HepG2 (cell line): Measurements from ENCODE around the gene ARHGAP33. TPM values are rescaled to one million over a fixed set of nuclear protein-coding genes. Genes with fewer than 3 reads are reported as not detected.

Source experiments
- AGO1 ChIP-seq: fragments of 200-400 bp; formaldehyde crosslinking; IDR thresholded peaks from 2 replicates; pipeline ENCODE4 v1.6.1; 2017; ENCODE audit warnings: mild to moderate bottlenecking, low read depth, low read length, moderate library complexity; ENCODE audit not compliant: poor library complexity, severe bottlenecking
- ETV6 ChIP-seq: sonication (generic); formaldehyde crosslinking; conservative IDR thresholded peaks from 2 replicates; pipeline ENCODE4 v1.4.0; 2020; ENCODE audit warnings: missing genetic modification reagents
- HCFC1 ChIP-seq: fragments of 150-350 bp; IDR thresholded peaks from 2 replicates; pipeline ENCODE4 v1.6.1; 2014; ENCODE audit warnings: low read depth, low read length
- IKZF1 ChIP-seq: fragments of 450-650 bp; IDR thresholded peaks from 2 replicates; pipeline ENCODE4 v1.7.1; 2016
- NCOA2 ChIP-seq: sonication (generic); formaldehyde crosslinking; IDR thresholded peaks from 2 replicates; pipeline ENCODE4 v1.8.0; 2022; ENCODE audit warnings: inconsistent platforms
- REL ChIP-seq: sonication (generic); formaldehyde crosslinking; conservative IDR thresholded peaks from 2 replicates; pipeline ENCODE4 v1.8.0; 2022; ENCODE audit warnings: mild to moderate bottlenecking, missing genetic modification reagents, moderate library complexity
- RFXANK ChIP-seq: IDR thresholded peaks from 2 replicates; pipeline ENCODE4 v1.6.1; 2016
- RNF2 ChIP-seq: fragments of 450-650 bp; conservative IDR thresholded peaks from 2 replicates; pipeline ENCODE4 v1.6.1; 2016; ENCODE audit warnings: low read depth
- ZNF598 ChIP-seq: sonication (generic); formaldehyde crosslinking; IDR thresholded peaks from 2 replicates; pipeline ENCODE4 v1.5.1; 2020; ENCODE audit warnings: mild to moderate bottlenecking, missing genetic modification reagents, borderline replicate concordance
- ZNF720 ChIP-seq: sonication (generic); formaldehyde crosslinking; IDR thresholded peaks from 2 replicates; pipeline ENCODE4 v1.4.0; 2020; ENCODE audit warnings: missing genetic modification reagents
- ZNF768 ChIP-seq: sonication (generic); formaldehyde crosslinking; IDR thresholded peaks from 2 replicates; pipeline ENCODE4 v1.4.0; 2020; ENCODE audit warnings: missing genetic modification reagents
- ZNF816 ChIP-seq: sonication (generic); formaldehyde crosslinking; IDR thresholded peaks from 2 replicates; pipeline ENCODE4 v1.8.0; 2022; ENCODE audit warnings: missing genetic modification reagents, mild to moderate bottlenecking, borderline replicate concordance
- ZNF878 ChIP-seq: sonication (generic); formaldehyde crosslinking; IDR thresholded peaks from 2 replicates; pipeline ENCODE4 v1.8.1; 2023; ENCODE audit warnings: mild to moderate bottlenecking, missing genetic modification reagents, moderate library complexity
- polyA plus RNA-seq, 8 experiments: library from polyadenylated mRNA; depleted of rRNA in 3 of 8; stranded (reverse) in 7 of 8; unstranded in 1 of 8; fragments of >200 nt; fragmentation: Illumina TruSeq in 4 of 8; extraction: Trizol in 4 of 8; gene quantifications; 2 replicates each; pipeline versions ENCODE4 v1.2.1 to v1.2.3, GENCODE V29; 2011 to 2016; ENCODE audit warnings: low read depth in 4 of 8, missing spikeins in 1 of 8, mixed read lengths in 1 of 8; ENCODE audit not compliant: insufficient read depth in 1 of 8
- total RNA-seq, 5 experiments: library from RNA; depleted of rRNA; stranded (reverse); fragments of >200 nt; fragmentation: Illumina TruSeq; extraction: Trizol; gene quantifications; 2 replicates each; pipeline ENCODE4 v1.2.3, GENCODE V29; 2016; ENCODE audit warnings: low read depth in 1 of 5
- TF ChIP-seq, protein P1 (sequence below): sonication (generic); formaldehyde crosslinking; IDR thresholded peaks from 2 replicates; pipeline ENCODE4 v1.5.0; 2020; ENCODE audit warnings: mild to moderate bottlenecking, missing genetic modification reagents
- TF ChIP-seq, protein P2 (sequence below): sonication (generic); formaldehyde crosslinking; IDR thresholded peaks from 2 replicates; pipeline ENCODE4 v1.5.0; 2020; ENCODE audit warnings: mild to moderate bottlenecking, missing genetic modification reagents
- TF ChIP-seq, protein P3 (sequence below): sonication (generic); formaldehyde crosslinking; IDR thresholded peaks from 2 replicates; pipeline ENCODE4 v1.5.0; 2020; ENCODE audit warnings: mild to moderate bottlenecking, missing genetic modification reagents, borderline replicate concordance
- TF ChIP-seq, protein P4 (sequence below): sonication (generic); formaldehyde crosslinking; IDR thresholded peaks from 2 replicates; pipeline ENCODE4 v1.4.0; 2020; ENCODE audit warnings: missing genetic modification reagents
- TF ChIP-seq, protein P5 (sequence below): sonication (generic); formaldehyde crosslinking; IDR thresholded peaks from 2 replicates; pipeline ENCODE4 v1.4.0; 2020; ENCODE audit warnings: mild to moderate bottlenecking, missing genetic modification reagents

The ARHGAP33 gene
- total and polyA plus RNA-seq, 2 of the 13 experiments (the other 11 are each of a cell fraction or from before 2014, with no cell fraction given): 1.3 to 2.7 TPM

DNA sequence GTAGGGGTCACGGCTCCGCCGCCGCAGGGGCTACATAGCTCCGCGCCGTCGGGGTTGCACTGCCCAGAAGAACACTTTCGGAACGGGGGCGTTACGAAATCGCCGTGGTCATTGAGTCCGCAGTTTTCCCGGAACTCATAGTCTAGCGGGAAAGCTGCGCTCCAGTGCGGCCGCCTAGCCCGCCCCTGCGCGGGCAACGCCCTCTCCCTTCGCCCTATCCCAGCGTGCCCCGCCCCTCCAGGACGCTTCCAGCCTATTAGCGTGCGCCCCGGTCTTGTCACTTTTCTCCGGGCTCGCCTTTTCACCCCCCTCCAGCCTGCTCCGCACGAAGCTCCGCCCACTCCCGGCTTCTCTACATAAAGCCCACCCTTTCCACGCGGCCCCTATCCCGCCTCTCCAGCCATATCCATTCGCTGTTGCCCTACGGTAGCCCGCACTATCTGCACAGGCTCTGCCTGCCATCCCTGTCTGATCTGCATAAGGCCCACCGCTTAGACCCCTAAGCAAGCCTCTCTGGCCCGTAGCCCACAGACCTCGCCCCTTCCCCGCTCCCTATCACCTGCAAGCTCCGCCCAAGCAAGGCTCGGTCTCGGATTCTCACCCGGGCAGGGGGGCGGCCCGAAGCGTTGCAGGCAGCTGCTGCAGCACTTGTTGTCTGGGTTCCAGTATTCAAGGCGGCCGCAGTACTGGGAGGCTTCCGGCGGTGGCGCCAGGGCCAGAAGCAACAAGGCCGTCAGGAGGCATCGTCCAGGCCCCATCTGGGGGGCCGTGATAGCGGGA is 34.8 kb upstream of the ARHGAP33 start (continued):
- TF ChIP-seq ZNF768 (CRISPR knock-in tag): peak; percentile 26; the same call in 1 of the 2 replicates
- TF ChIP-seq ZNF816 (CRISPR knock-in tag): no peak
- peak; percentile 25 for TF ChIP-seq AGO1
- TF ChIP-seq, protein P1, sequence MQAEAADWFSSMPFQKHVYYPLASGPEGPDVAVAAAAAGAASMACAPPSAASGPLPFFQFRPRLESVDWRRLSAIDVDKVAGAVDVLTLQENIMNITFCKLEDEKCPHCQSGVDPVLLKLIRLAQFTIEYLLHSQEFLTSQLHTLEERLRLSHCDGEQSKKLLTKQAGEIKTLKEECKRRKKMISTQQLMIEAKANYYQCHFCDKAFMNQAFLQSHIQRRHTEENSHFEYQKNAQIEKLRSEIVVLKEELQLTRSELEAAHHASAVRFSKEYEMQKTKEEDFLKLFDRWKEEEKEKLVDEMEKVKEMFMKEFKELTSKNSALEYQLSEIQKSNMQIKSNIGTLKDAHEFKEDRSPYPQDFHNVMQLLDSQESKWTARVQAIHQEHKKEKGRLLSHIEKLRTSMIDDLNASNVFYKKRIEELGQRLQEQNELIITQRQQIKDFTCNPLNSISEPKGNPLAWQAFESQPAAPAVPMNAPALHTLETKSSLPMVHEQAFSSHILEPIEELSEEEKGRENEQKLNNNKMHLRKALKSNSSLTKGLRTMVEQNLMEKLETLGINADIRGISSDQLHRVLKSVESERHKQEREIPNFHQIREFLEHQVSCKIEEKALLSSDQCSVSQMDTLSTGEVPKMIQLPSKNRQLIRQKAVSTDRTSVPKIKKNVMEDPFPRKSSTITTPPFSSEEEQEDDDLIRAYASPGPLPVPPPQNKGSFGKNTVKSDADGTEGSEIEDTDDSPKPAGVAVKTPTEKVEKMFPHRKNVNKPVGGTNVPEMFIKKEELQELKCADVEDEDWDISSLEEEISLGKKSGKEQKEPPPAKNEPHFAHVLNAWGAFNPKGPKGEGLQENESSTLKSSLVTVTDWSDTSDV (CRISPR knock-in tag): 0 out of 2 replicates have a peak, but pooled peaks have one; percentile 16
- TF ChIP-seq IKZF1: no peak
- peak; percentile 56 for TF ChIP-seq NCOA2 (CRISPR knock-in tag)
- TF ChIP-seq ZNF720: no peak
- TF ChIP-seq, protein P2, sequence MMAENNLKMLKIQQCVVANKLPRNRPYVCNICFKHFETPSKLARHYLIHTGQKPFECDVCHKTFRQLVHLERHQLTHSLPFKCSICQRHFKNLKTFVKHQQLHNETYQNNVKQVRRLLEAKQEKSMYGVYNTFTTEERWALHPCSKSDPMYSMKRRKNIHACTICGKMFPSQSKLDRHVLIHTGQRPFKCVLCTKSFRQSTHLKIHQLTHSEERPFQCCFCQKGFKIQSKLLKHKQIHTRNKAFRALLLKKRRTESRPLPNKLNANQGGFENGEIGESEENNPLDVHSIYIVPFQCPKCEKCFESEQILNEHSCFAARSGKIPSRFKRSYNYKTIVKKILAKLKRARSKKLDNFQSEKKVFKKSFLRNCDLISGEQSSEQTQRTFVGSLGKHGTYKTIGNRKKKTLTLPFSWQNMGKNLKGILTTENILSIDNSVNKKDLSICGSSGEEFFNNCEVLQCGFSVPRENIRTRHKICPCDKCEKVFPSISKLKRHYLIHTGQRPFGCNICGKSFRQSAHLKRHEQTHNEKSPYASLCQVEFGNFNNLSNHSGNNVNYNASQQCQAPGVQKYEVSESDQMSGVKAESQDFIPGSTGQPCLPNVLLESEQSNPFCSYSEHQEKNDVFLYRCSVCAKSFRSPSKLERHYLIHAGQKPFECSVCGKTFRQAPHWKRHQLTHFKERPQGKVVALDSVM (CRISPR knock-in tag): no peak; the same call in 1 of the 2 replicates
- TF ChIP-seq ZNF598 (CRISPR knock-in tag): peak; percentile 74; the same call in 1 of the 2 replicates
- TF ChIP-seq, protein P3, sequence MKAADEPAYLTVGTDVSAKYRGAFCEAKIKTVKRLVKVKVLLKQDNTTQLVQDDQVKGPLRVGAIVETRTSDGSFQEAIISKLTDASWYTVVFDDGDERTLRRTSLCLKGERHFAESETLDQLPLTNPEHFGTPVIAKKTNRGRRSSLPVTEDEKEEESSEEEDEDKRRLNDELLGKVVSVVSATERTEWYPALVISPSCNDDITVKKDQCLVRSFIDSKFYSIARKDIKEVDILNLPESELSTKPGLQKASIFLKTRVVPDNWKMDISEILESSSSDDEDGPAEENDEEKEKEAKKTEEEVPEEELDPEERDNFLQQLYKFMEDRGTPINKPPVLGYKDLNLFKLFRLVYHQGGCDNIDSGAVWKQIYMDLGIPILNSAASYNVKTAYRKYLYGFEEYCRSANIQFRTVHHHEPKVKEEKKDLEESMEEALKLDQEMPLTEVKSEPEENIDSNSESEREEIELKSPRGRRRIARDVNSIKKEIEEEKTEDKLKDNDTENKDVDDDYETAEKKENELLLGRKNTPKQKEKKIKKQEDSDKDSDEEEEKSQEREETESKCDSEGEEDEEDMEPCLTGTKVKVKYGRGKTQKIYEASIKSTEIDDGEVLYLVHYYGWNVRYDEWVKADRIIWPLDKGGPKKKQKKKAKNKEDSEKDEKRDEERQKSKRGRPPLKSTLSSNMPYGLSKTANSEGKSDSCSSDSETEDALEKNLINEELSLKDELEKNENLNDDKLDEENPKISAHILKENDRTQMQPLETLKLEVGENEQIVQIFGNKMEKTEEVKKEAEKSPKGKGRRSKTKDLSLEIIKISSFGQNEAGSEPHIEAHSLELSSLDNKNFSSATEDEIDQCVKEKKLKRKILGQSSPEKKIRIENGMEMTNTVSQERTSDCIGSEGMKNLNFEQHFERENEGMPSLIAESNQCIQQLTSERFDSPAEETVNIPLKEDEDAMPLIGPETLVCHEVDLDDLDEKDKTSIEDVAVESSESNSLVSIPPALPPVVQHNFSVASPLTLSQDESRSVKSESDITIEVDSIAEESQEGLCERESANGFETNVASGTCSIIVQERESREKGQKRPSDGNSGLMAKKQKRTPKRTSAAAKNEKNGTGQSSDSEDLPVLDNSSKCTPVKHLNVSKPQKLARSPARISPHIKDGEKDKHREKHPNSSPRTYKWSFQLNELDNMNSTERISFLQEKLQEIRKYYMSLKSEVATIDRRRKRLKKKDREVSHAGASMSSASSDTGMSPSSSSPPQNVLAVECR (CRISPR knock-in tag): peak; percentile 94
- TF ChIP-seq, protein P4, sequence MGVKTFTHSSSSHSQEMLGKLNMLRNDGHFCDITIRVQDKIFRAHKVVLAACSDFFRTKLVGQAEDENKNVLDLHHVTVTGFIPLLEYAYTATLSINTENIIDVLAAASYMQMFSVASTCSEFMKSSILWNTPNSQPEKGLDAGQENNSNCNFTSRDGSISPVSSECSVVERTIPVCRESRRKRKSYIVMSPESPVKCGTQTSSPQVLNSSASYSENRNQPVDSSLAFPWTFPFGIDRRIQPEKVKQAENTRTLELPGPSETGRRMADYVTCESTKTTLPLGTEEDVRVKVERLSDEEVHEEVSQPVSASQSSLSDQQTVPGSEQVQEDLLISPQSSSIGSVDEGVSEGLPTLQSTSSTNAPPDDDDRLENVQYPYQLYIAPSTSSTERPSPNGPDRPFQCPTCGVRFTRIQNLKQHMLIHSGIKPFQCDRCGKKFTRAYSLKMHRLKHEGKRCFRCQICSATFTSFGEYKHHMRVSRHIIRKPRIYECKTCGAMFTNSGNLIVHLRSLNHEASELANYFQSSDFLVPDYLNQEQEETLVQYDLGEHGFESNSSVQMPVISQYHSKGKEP (CRISPR knock-in tag): 0 out of 2 replicates have a peak, but pooled peaks have one; percentile 47
- no peak for TF ChIP-seq REL
- no peak; the same call in 1 of the 2 replicates for TF ChIP-seq HCFC1
- TF ChIP-seq, protein P5, sequence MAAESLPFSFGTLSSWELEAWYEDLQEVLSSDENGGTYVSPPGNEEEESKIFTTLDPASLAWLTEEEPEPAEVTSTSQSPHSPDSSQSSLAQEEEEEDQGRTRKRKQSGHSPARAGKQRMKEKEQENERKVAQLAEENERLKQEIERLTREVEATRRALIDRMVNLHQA (CRISPR knock-in tag): no peak
- no peak; the same call in 1 of the 2 replicates for TF ChIP-seq ZNF878 (CRISPR knock-in tag)
- no peak for TF ChIP-seq RFXANK (CRISPR knock-in tag)
- TF ChIP-seq ETV6: no peak
- TF ChIP-seq RNF2: 0 out of 2 replicates have a peak, but pooled peaks have one; percentile 24
